CD4-positive, alpha-beta T cell (primary cell): Measurements from ENCODE around the gene RETREG3. TPM values are rescaled to one million over a fixed set of nuclear protein-coding genes. Genes with fewer than 3 reads are reported as not detected.
"Not testable (repeated sequence)": the region's sequence is repeated elsewhere in the genome, so short reads cannot be mapped to it uniquely, and the experiment has no call there.

ENCODE experiments used
- ATAC-seq: fragments of 200-7000 bp; cut with Tn5 transposase; one replicate; pipeline ENCODE4 v1.10.0; 2022; ENCODE audit warnings: mild to moderate bottlenecking; ENCODE audit not compliant: poor library complexity
- CTCF ChIA-PET: fragments of 350-600 bp; sonication (Branson Sonifier 250); formaldehyde crosslinking; loops from one replicate; lab custom pipeline; 2021; ENCODE audit warnings: antibody characterized with exemption, inconsistent platforms; lab: Charles Lee
- POLR2A ChIA-PET: fragments of 350-600 bp; sonication (Branson Sonifier 250); formaldehyde crosslinking; loops from one replicate; lab custom pipeline; 2021; ENCODE audit warnings: antibody characterized with exemption, inconsistent platforms; lab: Charles Lee
- DNase-seq, 14 experiments: peaks; one replicate each; pipeline ENCODE4 v3.0.0-alpha.2; 2013 to 2020; ENCODE audit warnings: mixed read lengths in 2 of 14
- H3K27ac ChIP-seq, 2 donors: one replicate each; pipeline versions ENCODE4 v1.5.1 to v1.7.0; 2013; ENCODE audit warnings: low read length in 2 of 2, low read depth in 1 of 2, mild to moderate bottlenecking in 1 of 2
- H3K27me3 ChIP-seq, 2 experiments: 1 replicate in 1 of 2; 2 replicates in 1 of 2; pipeline versions ENCODE4 v1.6.1 to v1.7.0; 2013; ENCODE audit warnings: low read length in 2 of 2, control low read depth in 1 of 2, mild to moderate bottlenecking in 1 of 2, moderate library complexity in 1 of 2; ENCODE audit not compliant: insufficient read depth in 2 of 2, control insufficient read depth in 1 of 2
- H3K36me3 ChIP-seq: one replicate; pipeline ENCODE4 v1.6.1; 2013; ENCODE audit warnings: low read length, control low read depth; ENCODE audit not compliant: insufficient read depth
- H3K4me1 ChIP-seq: one replicate; pipeline ENCODE4 v1.6.1; 2013; ENCODE audit warnings: low read length, control low read depth; ENCODE audit not compliant: insufficient read depth
- H3K4me3 ChIP-seq: one replicate; pipeline ENCODE4 v1.5.1; 2013; ENCODE audit warnings: mild to moderate bottlenecking, low read length, moderate library complexity
- H3K9me3 ChIP-seq, 2 experiments: 1 replicate in 1 of 2; 2 replicates in 1 of 2; pipeline versions ENCODE4 v1.6.1 to v1.7.0; 2013; ENCODE audit warnings: low read length in 2 of 2, mild to moderate bottlenecking in 2 of 2, control low read depth in 1 of 2, moderate library complexity in 1 of 2; ENCODE audit not compliant: control insufficient read depth in 1 of 2, insufficient read depth in 1 of 2
- H3K27ac Mint-ChIP-seq: one replicate; pipeline ENCODE4 v1.8.0; 2020; ENCODE audit warnings: mixed read lengths
- H3K27me3 Mint-ChIP-seq: one replicate; pipeline ENCODE4 v1.8.0; 2021; ENCODE audit warnings: mixed read lengths
- H3K36me3 Mint-ChIP-seq: one replicate; pipeline ENCODE4 v1.8.0; 2021; ENCODE audit warnings: low read depth, mixed read lengths
- H3K4me1 Mint-ChIP-seq: one replicate; pipeline ENCODE4 v1.8.0; 2021; ENCODE audit warnings: low read depth, mixed read lengths
- H3K4me3 Mint-ChIP-seq: one replicate; pipeline ENCODE4 v1.8.0; 2020; ENCODE audit warnings: mild to moderate bottlenecking, mixed read lengths
- H3K9me3 Mint-ChIP-seq: one replicate; pipeline ENCODE4 v1.8.0; 2020; ENCODE audit warnings: mixed read lengths
- CTCF ChIP-seq: fragments of 200-600 bp; IDR thresholded peaks from one replicate; pipeline ENCODE4 v1.8.0; 2022; ENCODE audit warnings: antibody characterized with exemption, mild to moderate bottlenecking
- intact Hi-C, 2 experiments: fragments of 100-400 bp; cut with DNase I in 1 of 2; cut with micrococcal nuclease in 1 of 2; formaldehyde crosslinking; loops; one replicate each; pipeline versions ENCODE4 v1.15.1 to v1.9.0; 2023 to 2025; cut with DNase I, micrococcal nuclease
- total RNA-seq, 174 experiments: library from RNA in 2 of 174; stranded (reverse) in 2 of 174; gene quantifications; one replicate each; pipeline ENCODE4 v1.2.3 and lab custom pipeline; 2021 to 2026

Gene RETREG3
- total RNA-seq, 2 experiments from 2014 or later: 46.7 to 48.7 TPM

GRCh38 chr17:42561897-42562387 is 47.2 kb downstream of the RETREG3 start, which contains the start of gene COASY:
TSS of gene COASY (plus strand) at chr17:42562148. CDS start at chr17:42562623, 475 bp downstream.
- peak; percentile 82 to 96 (median 88) for DNase-seq
- peaks cover 40% of the 10 kb centered on the region for H3K36me3 Mint-ChIP-seq
- peak; percentile 69 for ATAC-seq
- Histone ChIP-seq H3K27ac (peak within 1 kb of the TSS; percentile 54), H3K36me3 (peaks cover 32% of the 10 kb centered on the region), H3K4me1 (peaks cover 45% of the 10 kb centered on the region), H3K27me3 (no peaks in the 10 kb centered on the region), H3K4me3 (peak within 1 kb of the TSS; percentile 78), H3K9me3 (no peaks in the 10 kb centered on the region)
- H3K4me3 Mint-ChIP-seq: peak within 1 kb of the TSS; percentile 90
- ChIA-PET CTCF (no interaction called here), POLR2A (interaction anchor here (0.9 to 1.0 kb wide), 2 partner anchors 15 to 17 kb away, joined by 3 to 5 read pairs; partner anchors contain the start of gene PSMC3IP)
- H3K4me1 Mint-ChIP-seq: peaks cover 31% of the 10 kb centered on the region
- TF ChIP-seq CTCF: no peak
- H3K9me3 Mint-ChIP-seq: no peaks in the 10 kb centered on the region
- intact Hi-C loops: loop anchor here in 1 of 2 experiments (2.0 kb wide), 1 partner anchor 25 kb away; the partner anchor contains the start of gene NAGLU
- peak within 1 kb of the TSS; percentile 96 for H3K27ac Mint-ChIP-seq
- no peaks in the 10 kb centered on the region for H3K27me3 Mint-ChIP-seq

GRCh38 chr17:42560246-42560645 is 48.9 kb downstream of the RETREG3 start:
- peaks cover 28% of the 10 kb centered on the region for H3K4me1 Mint-ChIP-seq
- Histone ChIP-seq H3K36me3 (peaks cover 20% of the 10 kb centered on the region), H3K4me1 (peaks cover 38% of the 10 kb centered on the region), H3K9me3 (no peaks in the 10 kb centered on the region), H3K27ac (no peak overlapping the region), H3K27me3 (no peaks in the 10 kb centered on the region), H3K4me3 (no peak overlapping the region)
- no peaks in the 10 kb centered on the region for H3K27me3 Mint-ChIP-seq
- H3K4me3 Mint-ChIP-seq: peak overlapping the region; percentile 85
- DNase-seq (no peak), ATAC-seq (no peak)
- intact Hi-C loops: no loop called here
- ChIA-PET POLR2A (interaction anchor here (0.8 kb wide), 1 partner anchor 19 kb away, joined by 3 read pairs; no protein-coding TSS in a partner anchor), CTCF (interaction anchor here (0.6 to 1.8 kb wide), 2 partner anchors 12 to 18 kb away, joined by 3 to 5 read pairs; no protein-coding TSS in a partner anchor)
- H3K36me3 Mint-ChIP-seq: peaks cover 30% of the 10 kb centered on the region
- no peak for TF ChIP-seq CTCF
- no peaks in the 10 kb centered on the region for H3K9me3 Mint-ChIP-seq
- peak overlapping the region; percentile 58 for H3K27ac Mint-ChIP-seq

DNA sequence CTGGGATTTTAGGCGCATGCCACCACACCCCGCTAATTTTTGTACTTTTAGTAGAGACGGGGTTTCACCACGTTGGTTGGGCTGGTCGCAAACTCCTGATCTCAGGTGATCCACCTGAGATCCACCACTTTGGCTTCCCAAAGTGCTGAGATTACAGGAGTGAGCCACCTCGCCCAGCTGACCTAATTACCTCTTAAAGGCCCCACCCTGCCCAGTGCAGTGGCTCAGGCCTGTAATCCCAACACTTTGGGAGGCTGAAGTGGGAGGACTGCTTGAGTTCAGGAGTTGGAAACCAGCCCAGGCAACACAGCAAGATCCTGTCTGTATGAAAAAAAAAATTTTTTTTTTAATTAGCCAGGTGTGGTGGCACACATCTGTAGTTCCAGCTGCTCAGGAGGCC is 50.1 kb downstream of the RETREG3 start:
- DNase-seq (no peak), ATAC-seq (no peak)
- H3K4me1 ChIP-seq: peaks cover 43% of the 10 kb centered on the region
- no peak for TF ChIP-seq CTCF
- POLR2A ChIA-PET: interaction anchor here (0.8 kb wide), 1 partner anchor 18 kb away, joined by 3 read pairs; no protein-coding TSS in a partner anchor
- H3K9me3 ChIP-seq: no peaks in the 10 kb centered on the region
- Mint-ChIP-seq H3K27me3 (no peaks in the 10 kb centered on the region), H3K4me1 (peaks cover 37% of the 10 kb centered on the region), H3K27ac (no peak overlapping the region), H3K36me3 (peaks cover 22% of the 10 kb centered on the region), H3K9me3 (no peaks in the 10 kb centered on the region), H3K4me3 (no peak overlapping the region)
- no peak overlapping the region for H3K27ac ChIP-seq
- no peaks in the 10 kb centered on the region for H3K27me3 ChIP-seq
- no peak overlapping the region for H3K4me3 ChIP-seq
- H3K36me3 ChIP-seq: peaks cover 8% of the 10 kb centered on the region
- intact Hi-C loops: no loop called here
- CTCF ChIA-PET: interaction anchor here (1.8 kb wide), 1 partner anchor 11 kb away, joined by 5 read pairs; no protein-coding TSS in a partner anchor

GRCh38 chr17:42555961-42556617 is 53.1 kb downstream of the RETREG3 start:
- DNase-seq, H3K27me3 ChIP-seq, H3K36me3 Mint-ChIP-seq, ATAC-seq, H3K27ac ChIP-seq, POLR2A ChIA-PET, H3K9me3 Mint-ChIP-seq, CTCF ChIA-PET, H3K27me3 Mint-ChIP-seq, H3K9me3 ChIP-seq, H3K4me3 ChIP-seq, H3K36me3 ChIP-seq: not testable (repeated sequence)
- intact Hi-C loops: loop anchor here (2.0 kb wide), 2 partner anchors 21 to 25 kb away; partner anchors contain the start of gene PSMC3IP (in 1 of the 2)
- H3K4me1 Mint-ChIP-seq: peaks cover 31% of the 10 kb centered on the region
- H3K4me3 Mint-ChIP-seq: peak overlapping the region; percentile 93
- peaks cover 26% of the 10 kb centered on the region for H3K4me1 ChIP-seq
- H3K27ac Mint-ChIP-seq: peak overlapping the region; percentile 90
